Dermis microvascular lymphatic vessel endothelial cell (primary cell): ENCODE data around the gene AKAP17A. TPM values are rescaled to one million over a fixed set of nuclear protein-coding genes. Genes with fewer than 3 reads are reported as not detected.
A peak's percentile ranks its signal among the peaks of the same experiment; 100 is the strongest.

Source experiments
- DNase-seq, 2 donors: peaks; one replicate each; pipeline versions ENCODE4 v3.0.0 to v3.0.0-alpha.2; 2010; ENCODE audit warnings: low read depth in 2 of 2
- total RNA-seq: library from RNA; depleted of rRNA; stranded (reverse); fragments of >200 nt; gene quantifications from 2 replicates; pipeline ENCODE4 v1.2.1, GENCODE V29; 2014

The AKAP17A gene
- total RNA-seq, 1 donor from 2014 or later: 13.5 TPM

GRCh38 chrX:1581132-1581531 is 10.3 kb upstream of the AKAP17A start:
- DNase-seq: peak; percentile 40 to 67

- peak; percentile 55 to 71 for DNase-seq
Observed at GRCh38 chrX:1582686-1583437, 8.5 kb upstream of the AKAP17A start.

- no peak for DNase-seq
Observed at GRCh38 chrX:1584237-1585011, 7.0 kb upstream of the AKAP17A start.

- DNase-seq: no peak
Observed at GRCh38 chrX:1587161-1587560, 4.2 kb upstream of the AKAP17A start.

DNA sequence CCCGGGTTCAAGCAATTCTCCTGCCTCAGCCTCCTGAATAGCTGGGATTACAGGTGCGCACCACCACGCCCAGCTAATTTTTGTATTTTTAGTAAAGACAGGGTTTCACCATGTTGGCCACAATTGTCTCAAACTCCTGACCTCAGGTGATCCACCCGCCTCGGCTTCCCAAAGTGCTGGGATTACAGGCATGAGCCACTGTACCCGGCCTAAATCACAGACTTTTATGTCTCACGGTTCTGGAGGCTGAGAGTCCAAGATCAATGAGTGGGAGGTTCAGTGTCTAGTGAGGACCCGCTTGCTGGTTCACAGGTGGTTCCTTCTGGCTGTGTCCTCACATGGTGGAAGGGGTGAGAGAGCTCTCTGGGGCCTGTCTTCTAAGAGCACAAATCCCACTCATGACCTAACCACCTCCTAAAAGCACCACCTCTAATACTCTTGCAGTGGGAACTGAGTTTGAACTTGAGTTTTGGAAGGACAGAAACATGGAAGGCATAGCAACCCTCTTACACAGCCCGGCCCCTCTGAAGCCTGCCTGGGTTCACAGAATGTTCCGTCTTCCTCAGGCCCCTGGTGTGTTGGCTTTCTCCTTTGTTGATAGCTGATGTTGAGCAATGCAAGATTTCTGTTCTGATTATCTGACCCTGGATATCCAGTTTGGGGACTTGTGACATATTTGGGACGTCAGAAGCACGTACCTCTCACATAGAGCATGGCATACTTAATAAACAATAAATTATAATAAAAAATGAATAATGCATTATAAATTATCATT is 1.9 kb upstream of the AKAP17A start:
- no peak for DNase-seq

GRCh38 chrX:1591863-1592469 is 562 bp downstream of the AKAP17A start:
- peak in 1 of 2 donors; percentile 29 for DNase-seq

DNA sequence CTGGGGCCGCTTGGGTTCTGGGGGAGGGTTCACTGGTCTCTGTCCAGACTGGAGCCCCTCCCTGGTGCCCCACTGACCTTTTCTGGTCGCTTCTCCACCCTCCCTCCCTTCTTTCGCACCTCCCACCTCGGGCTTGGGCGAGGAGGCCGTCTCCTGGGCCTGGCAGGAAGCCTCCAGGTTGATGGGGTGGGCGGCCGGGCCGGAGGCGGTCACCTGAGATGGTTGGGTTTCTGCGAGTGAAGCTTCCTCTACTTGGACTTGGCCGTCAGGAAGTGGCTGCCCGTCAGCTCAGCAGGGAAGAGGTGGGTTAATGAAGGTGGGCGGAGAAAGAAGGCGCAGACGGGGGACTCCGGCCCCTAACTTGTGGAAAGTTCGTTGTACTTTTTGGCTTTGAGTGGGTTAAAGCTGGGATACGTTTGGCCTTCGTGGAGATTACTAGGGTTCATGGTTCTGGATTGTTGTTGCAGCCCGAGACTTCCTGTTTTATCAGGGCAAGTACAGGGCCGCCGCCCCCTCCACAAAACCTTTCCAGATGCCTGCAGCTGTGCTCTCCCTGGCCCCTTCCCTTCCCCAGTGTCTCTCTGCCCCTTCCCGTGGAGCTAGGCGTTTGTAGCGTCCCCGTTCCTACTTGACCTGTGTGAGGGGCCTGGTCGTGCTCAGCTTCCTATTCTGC is 1.2 kb downstream of the AKAP17A start:
- peak in 1 of 2 donors; percentile 52 for DNase-seq

- no peak for DNase-seq
Observed at GRCh38 chrX:1593286-1594271, 2.2 kb downstream of the AKAP17A start.

DNA sequence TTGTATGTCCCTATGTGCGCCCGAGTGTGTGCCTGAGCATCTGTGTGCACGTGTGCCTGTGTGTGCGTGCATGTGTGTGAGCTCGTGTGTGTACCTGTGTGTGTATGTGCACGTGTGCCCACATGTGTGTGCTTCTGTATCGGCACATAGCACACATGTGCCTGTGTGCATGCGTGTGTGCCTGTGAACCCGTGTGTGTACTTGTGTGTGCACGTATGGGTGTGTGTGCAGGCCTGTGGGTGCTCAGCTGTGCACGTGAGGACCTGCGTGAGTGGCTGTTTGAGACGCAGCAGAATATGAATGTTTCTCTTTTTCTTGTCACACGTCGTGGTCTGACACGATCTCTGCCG is 4.3 kb downstream of the AKAP17A start:
- no peak for DNase-seq

DNA sequence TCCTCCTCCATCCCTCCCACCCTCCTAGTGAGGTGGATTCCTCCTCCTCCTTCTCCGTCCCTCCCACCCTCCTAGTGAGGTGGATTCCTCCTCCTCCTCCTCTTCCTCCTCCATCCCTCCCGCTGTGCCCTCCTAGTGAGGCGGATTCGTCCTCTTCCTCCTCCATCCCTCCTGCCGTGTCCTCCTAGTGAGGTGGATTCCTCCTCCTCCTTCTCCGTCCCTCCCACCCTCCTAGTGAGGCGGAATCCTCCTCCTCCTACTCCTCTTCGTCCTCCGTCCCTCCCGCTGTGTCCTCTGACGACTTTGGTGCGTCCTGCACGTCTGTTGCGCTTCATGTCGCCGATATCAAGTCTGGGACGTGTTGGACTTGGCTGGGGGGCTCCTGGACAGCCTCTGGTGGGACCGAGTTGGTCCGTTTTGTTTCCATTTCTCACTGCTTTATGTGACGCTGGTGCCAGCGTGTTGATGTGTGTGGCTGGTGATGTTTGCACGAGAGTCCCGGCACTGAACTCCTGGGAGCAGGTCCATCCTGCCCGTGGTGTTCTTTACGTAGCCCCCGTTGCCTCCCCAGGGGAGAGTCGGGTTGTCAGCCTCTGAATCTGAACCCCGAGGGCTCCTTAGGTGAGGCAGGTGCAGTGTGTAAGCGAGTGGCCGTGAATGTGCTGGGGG is 5.4 kb downstream of the AKAP17A start:
- no peak for DNase-seq

DNA sequence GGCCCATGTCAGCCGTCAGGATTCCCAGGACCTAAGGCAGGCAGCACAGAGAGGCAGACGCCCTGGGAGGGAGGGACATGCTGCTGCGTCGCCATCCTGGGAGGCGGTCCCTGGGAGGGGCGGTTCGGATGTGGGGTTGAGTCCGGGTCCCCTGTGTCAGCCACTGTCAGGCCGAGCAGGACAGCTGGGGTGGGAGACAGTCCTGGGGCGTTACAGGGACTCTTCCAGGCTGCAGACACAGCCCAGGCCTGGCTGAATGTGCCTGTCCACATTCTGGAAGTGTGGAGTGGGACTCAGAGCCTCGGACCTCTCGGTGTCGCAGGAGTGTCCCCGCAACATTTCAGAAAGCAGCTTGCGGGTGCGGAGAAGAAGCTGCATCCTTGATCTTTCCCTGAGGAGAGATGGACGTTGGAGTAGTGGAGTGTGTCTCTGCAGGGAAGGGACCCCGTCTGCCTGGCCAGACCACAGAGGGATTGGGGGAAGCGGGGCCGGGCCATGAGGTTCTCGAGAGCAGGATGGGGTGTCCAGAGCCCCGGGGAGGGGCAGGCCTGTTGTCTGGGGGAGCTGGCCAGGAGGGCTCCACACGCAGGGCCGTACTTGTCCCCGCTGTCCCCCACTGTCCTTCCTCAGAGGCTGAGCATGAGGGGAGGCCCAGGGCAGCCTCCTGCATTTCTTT is 6.1 kb downstream of the AKAP17A start:
- DNase-seq: no peak

- no peak for DNase-seq
Observed at GRCh38 chrX:1598021-1598875, 6.8 kb downstream of the AKAP17A start.

DNA sequence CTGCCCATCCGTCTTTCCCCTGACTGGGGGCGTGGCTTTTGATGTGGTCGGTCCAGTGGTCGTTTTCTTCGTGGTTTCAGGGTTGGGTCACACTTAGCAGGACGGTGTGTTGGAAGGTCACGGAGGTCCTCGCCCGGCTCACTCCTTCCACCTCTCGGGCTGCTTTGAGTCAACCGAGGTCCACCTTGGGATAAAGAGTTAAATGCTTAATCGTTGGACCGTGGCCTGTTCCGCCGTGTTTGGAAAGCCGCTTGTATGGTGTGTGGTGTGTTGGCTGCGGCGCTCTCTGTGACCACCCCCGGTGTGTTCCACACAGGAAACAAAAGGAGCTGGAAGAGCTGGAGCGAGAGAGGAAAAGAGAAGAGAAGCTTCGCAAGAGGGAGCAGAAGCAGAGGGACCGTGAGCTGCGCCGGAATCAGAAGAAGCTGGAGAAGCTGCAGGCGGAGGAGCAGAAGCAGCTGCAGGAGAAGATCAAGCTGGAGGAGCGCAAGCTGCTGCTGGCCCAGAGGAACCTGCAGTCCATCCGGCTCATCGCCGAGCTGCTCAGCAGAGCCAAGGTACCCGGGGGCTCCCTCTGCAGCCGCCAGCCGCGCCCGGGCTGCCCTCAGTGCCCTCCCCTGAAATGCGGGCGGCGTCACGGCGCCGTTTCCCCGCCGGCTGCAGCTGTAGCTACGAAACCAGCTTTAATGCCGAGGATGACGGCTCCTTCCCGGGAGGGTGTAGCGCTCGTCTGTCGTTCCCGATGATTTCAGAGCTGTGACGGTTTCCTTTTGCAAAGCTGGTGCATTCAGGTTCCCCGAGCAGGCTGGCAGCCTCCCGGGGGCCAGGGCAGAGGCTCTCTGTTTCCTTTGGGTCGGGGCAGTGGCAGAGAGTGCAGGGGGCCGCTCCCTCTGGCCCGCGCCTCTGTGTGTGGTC is 7.7 kb downstream of the AKAP17A start:
- no peak for DNase-seq

DNA sequence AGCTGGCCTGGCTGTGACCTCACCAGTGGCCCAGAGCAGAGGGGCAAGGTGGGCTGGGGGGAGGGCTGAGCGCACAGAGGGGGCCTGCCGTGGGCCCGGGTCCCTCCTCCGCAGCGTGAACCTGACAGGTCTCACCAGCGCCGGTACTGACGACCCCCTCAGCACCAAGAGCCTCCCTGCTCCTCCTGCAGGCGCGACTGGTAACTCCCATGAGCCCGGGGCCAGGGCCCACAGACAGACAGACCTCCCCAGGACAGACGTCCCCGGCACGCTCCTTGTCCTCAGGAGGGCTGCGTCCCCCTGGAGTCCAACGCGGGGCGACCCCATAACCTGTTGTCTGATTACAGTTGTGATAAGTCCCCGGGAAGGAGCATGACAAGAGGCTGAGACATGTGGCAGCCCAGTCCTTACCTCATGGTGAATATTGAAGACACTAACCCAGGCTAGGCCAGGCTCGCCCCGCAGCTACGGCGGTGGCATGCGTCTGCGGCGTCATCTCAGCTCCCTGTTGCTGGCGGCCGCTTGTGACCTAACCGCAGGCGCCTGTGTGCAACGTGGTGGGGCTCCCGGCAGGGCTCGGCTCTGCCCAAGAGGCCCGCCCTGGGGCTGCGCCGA is 8.5 kb downstream of the AKAP17A start:
- no peak for DNase-seq

GRCh38 chrX:1600406-1601050 is 9.1 kb downstream of the AKAP17A start:
- DNase-seq: no peak
